DND-41 (cell line): Measurements from ENCODE around the gene UQCC2.

Experiments used
- ATAC-seq: fragments of 200-7000 bp; cut with Tn5 transposase; 3 replicates; pipeline ENCODE4 v1.9.1; 2021; ENCODE audit warnings: low read depth; ENCODE audit not compliant: insufficient read depth
- DNase-seq: peaks from one replicate; pipeline ENCODE4 v3.0.0-alpha.2; 2020
- H2AFZ ChIP-seq: 2 replicates; pipeline ENCODE4 v1.6.0; 2012; ENCODE audit warnings: low read depth, low read length
- H3K27ac ChIP-seq: 2 replicates; pipeline ENCODE4 v1.5.1; 2012; ENCODE audit warnings: low read length, inconsistent platforms
- H3K27me3 ChIP-seq: fragments of 200-600 bp; sonication (generic); 2 replicates; pipeline ENCODE4 v1.6.0; 2012; ENCODE audit warnings: low read length, mild to moderate bottlenecking, inconsistent platforms; ENCODE audit not compliant: insufficient read depth, poor library complexity
- H3K36me3 ChIP-seq: 2 replicates; pipeline ENCODE4 v1.5.1; 2012; ENCODE audit warnings: low read length, inconsistent platforms; ENCODE audit not compliant: insufficient read depth
- H3K4me1 ChIP-seq: 2 replicates; pipeline ENCODE4 v1.5.1; 2012; ENCODE audit warnings: mild to moderate bottlenecking, low read length; ENCODE audit not compliant: insufficient read depth
- H3K4me2 ChIP-seq: 2 replicates; pipeline ENCODE4 v1.6.0; 2012; ENCODE audit warnings: mild to moderate bottlenecking, moderate library complexity, low read length, inconsistent platforms; ENCODE audit not compliant: insufficient read depth
- H3K4me3 ChIP-seq, 2 experiments: fragments of 200-600 bp in 1 of 2; shearing (Covaris generic) in 1 of 2; 2 replicates each; pipeline ENCODE4 v1.5.1; 2012 to 2016; ENCODE audit warnings: inconsistent platforms in 2 of 2, low read length in 2 of 2, mild to moderate bottlenecking in 2 of 2, low read depth in 1 of 2, moderate library complexity in 1 of 2
- H3K79me2 ChIP-seq: 2 replicates; pipeline ENCODE4 v1.6.0; 2012; ENCODE audit warnings: low read length, inconsistent platforms; ENCODE audit not compliant: insufficient read depth
- H3K9ac ChIP-seq: 2 replicates; pipeline ENCODE4 v1.6.0; 2012; ENCODE audit warnings: low read depth, mild to moderate bottlenecking, inconsistent platforms, low read length, moderate library complexity
- H3K9me3 ChIP-seq: 2 replicates; pipeline ENCODE4 v1.5.1; 2012; ENCODE audit warnings: low read length, moderate library complexity, mild to moderate bottlenecking, inconsistent platforms; ENCODE audit not compliant: insufficient read depth, severe bottlenecking
- H4K20me1 ChIP-seq: 2 replicates; pipeline ENCODE4 v1.6.0; 2012; ENCODE audit warnings: low read length; ENCODE audit not compliant: insufficient read depth
- CTCF ChIP-seq: IDR thresholded peaks from 2 replicates; pipeline ENCODE4 v1.5.1; 2012; ENCODE audit warnings: borderline replicate concordance, low read length, moderate library complexity, mild to moderate bottlenecking; ENCODE audit not compliant: poor library complexity, severe bottlenecking; ENCODE audit errors: extremely low read depth
- EZH2 ChIP-seq: IDR thresholded peaks from 3 replicates; pipeline ENCODE4 v1.6.1; 2012; ENCODE audit warnings: borderline replicate concordance, low read depth, mild to moderate bottlenecking, moderate library complexity, low read length, inconsistent platforms; ENCODE audit not compliant: severe bottlenecking

The UQCC2 gene

GRCh38 chr6:33689879-33690278 is 21.6 kb downstream of the UQCC2 start:
- ATAC-seq = no peak
- no peaks in the 10 kb centered on the region for H3K79me2 ChIP-seq
- H3K36me3 ChIP-seq = peaks cover 99% of the 10 kb centered on the region
- peaks cover 9% of the 10 kb centered on the region for H4K20me1 ChIP-seq
- H3K9me3 ChIP-seq = no peaks in the 10 kb centered on the region
- H3K4me3 ChIP-seq = no peak overlapping the region
- no peak for DNase-seq
- TF ChIP-seq CTCF (no peak), EZH2 (no peak)
- H3K9ac ChIP-seq = no peak overlapping the region
- no peaks in the 10 kb centered on the region for H3K27me3 ChIP-seq
- no peaks in the 10 kb centered on the region for H3K4me1 ChIP-seq
- no peak overlapping the region for H3K27ac ChIP-seq
- no peak overlapping the region for H3K4me2 ChIP-seq
- no peak overlapping the region for H2AFZ ChIP-seq

- Histone ChIP-seq H3K27me3 (no peaks in the 10 kb centered on the region), H3K27ac (no peak overlapping the region), H4K20me1 (peaks cover 3% of the 10 kb centered on the region; the same call in 1 of the 2 replicates), H3K4me1 (no peaks in the 10 kb centered on the region), H3K9me3 (no peaks in the 10 kb centered on the region), H3K9ac (no peak overlapping the region), H3K4me3 (no peak overlapping the region), H3K79me2 (no peaks in the 10 kb centered on the region), H2AFZ (no peak overlapping the region), H3K36me3 (peaks cover 99% of the 10 kb centered on the region), H3K4me2 (no peak overlapping the region)
- no peak for ATAC-seq
- TF ChIP-seq EZH2 (no peak), CTCF (no peak)
- DNase-seq = no peak
These were observed 22.4 kb downstream of the UQCC2 start for GRCh38 chr6:33689148-33689494.

GRCh38 chr6:33688451-33689147 is 22.9 kb downstream of the UQCC2 start:
- H3K36me3 ChIP-seq = peaks cover 99% of the 10 kb centered on the region
- H4K20me1 ChIP-seq = peaks cover 3% of the 10 kb centered on the region; the same call in 1 of the 2 replicates
- no peak overlapping the region for H3K27ac ChIP-seq
- no peaks in the 10 kb centered on the region for H3K79me2 ChIP-seq
- ATAC-seq (no peak), DNase-seq (no peak)
- no peak overlapping the region for H2AFZ ChIP-seq
- H3K4me3 ChIP-seq = no peak overlapping the region
- no peak overlapping the region for H3K4me2 ChIP-seq
- H3K9me3 ChIP-seq = no peaks in the 10 kb centered on the region
- H3K27me3 ChIP-seq = no peaks in the 10 kb centered on the region
- no peaks in the 10 kb centered on the region for H3K4me1 ChIP-seq
- TF ChIP-seq EZH2 (no peak), CTCF (no peak)
- no peak overlapping the region for H3K9ac ChIP-seq
